Endothelial cell of umbilical vein (primary cell): ENCODE measurements around the gene SP2. TPM values are rescaled to one million over a fixed set of nuclear protein-coding genes. Genes with fewer than 3 reads are reported as not detected.

ENCODE experiments used
- BruUV-seq: library from RNA; stranded (reverse); fragments of 400-500 nt; replicated peaks from 2 replicates; lab custom pipeline; 2021; lab: Mats Ljungman, UMichigan
- CTCF ChIA-PET: fragments of 300-600, 350-600 bp; sonication (Branson Sonifier 250); formaldehyde crosslinking; loops from one replicate; lab custom pipeline; 2021; ENCODE audit warnings: antibody characterized with exemption, inconsistent platforms; lab: Charles Lee
- POLR2A ChIA-PET: fragments of 300-600, 350-600 bp; sonication (Branson Sonifier 250); formaldehyde crosslinking; loops from one replicate; lab custom pipeline; 2021; ENCODE audit warnings: antibody characterized with exemption, inconsistent platforms; lab: Charles Lee
- DNase-seq: peaks from one replicate; pipeline ENCODE4 v3.0.0-alpha.2; 2011; ENCODE audit warnings: low read depth, low spot score
- FAIRE-seq: peaks from 2 replicates; lab custom pipeline; 2011; peaks lifted over from hg19 to GRCh38; lab: Jason Lieb, UNC
- H2AFZ ChIP-seq: 2 replicates; pipeline ENCODE4 v1.6.0; 2012; ENCODE audit warnings: low read depth, low read length, control low read depth, inconsistent platforms
- H3K27ac ChIP-seq: 2 replicates; pipeline ENCODE4 v1.5.1; 2011; ENCODE audit warnings: low read depth, mild to moderate bottlenecking, control low read depth, low read length, moderate library complexity; ENCODE audit not compliant: insufficient read depth
- H3K27me3 ChIP-seq, 2 experiments: 2 replicates each; pipeline versions ENCODE4 v1.6.0 to v1.6.1; 2011; ENCODE audit warnings: low read length in 2 of 2, mixed read lengths in 1 of 2; ENCODE audit not compliant: control insufficient read depth in 2 of 2, insufficient read depth in 2 of 2
- H3K36me3 ChIP-seq, 2 experiments: 2 replicates in 1 of 2; 3 replicates in 1 of 2; pipeline ENCODE4 v1.5.1; 2011; ENCODE audit warnings: low read length in 2 of 2, mild to moderate bottlenecking in 1 of 2, moderate library complexity in 1 of 2; ENCODE audit not compliant: control insufficient read depth in 2 of 2, insufficient read depth in 2 of 2; ENCODE audit errors: extremely low read depth in 1 of 2
- H3K4me1 ChIP-seq: 3 replicates; pipeline ENCODE4 v1.5.1; 2011; ENCODE audit warnings: mild to moderate bottlenecking, low read length; ENCODE audit not compliant: control insufficient read depth, insufficient read depth; ENCODE audit errors: extremely low read depth
- H3K4me2 ChIP-seq: 2 replicates; pipeline ENCODE4 v1.6.1; 2011; ENCODE audit warnings: low read length, control low read depth, mixed read lengths; ENCODE audit not compliant: insufficient read depth
- H3K4me3 ChIP-seq, 3 experiments: fragments of 200-600 bp in 1 of 3; sonication (generic), shearing (Covaris generic) in 1 of 3; replicated peaks in 1 of 3; 2 replicates each; pipeline ENCODE4 v1.5.1; 2011 to 2016; ENCODE audit warnings: control low read depth in 3 of 3, low read length in 3 of 3, mild to moderate bottlenecking in 2 of 3, inconsistent platforms in 1 of 3, low read depth in 1 of 3, moderate library complexity in 1 of 3; ENCODE audit not compliant: insufficient read depth in 1 of 3
- H3K79me2 ChIP-seq: 2 replicates; pipeline ENCODE4 v1.6.0; 2012; ENCODE audit warnings: low read length, inconsistent platforms; ENCODE audit not compliant: control insufficient read depth, insufficient read depth
- H3K9ac ChIP-seq: replicated peaks from 2 replicates; pipeline ENCODE3; 2011; ENCODE audit warnings: low read length, control low read depth; ENCODE audit not compliant: insufficient read depth; ENCODE audit errors: extremely low read depth
- H3K9me1 ChIP-seq: replicated peaks from 3 replicates; pipeline ENCODE4 v1.6.0; 2011; ENCODE audit warnings: mild to moderate bottlenecking, low read length; ENCODE audit not compliant: control insufficient read depth, insufficient read depth; ENCODE audit errors: extremely low read depth
- H3K9me3 ChIP-seq: replicated peaks from 2 replicates; pipeline ENCODE4 v1.5.1; 2012; ENCODE audit warnings: low read length, inconsistent platforms; ENCODE audit not compliant: control insufficient read depth, insufficient read depth
- H4K20me1 ChIP-seq: replicated peaks from 2 replicates; pipeline ENCODE3; 2011; ENCODE audit warnings: mild to moderate bottlenecking, low read length; ENCODE audit not compliant: control insufficient read depth, insufficient read depth; ENCODE audit errors: extremely low read depth
- EZH2 ChIP-seq: IDR thresholded peaks from 2 replicates; pipeline ENCODE4 v1.6.1; 2012; ENCODE audit warnings: borderline replicate concordance, low read depth, mild to moderate bottlenecking, moderate library complexity, low read length, inconsistent platforms; ENCODE audit not compliant: severe bottlenecking
- FOS ChIP-seq: IDR thresholded peaks from 2 replicates; pipeline ENCODE4 v1.6.1; 2011; ENCODE audit warnings: mild to moderate bottlenecking, low read length, moderate library complexity, borderline replicate concordance; ENCODE audit not compliant: insufficient read depth
- GATA2 ChIP-seq: IDR thresholded peaks from 2 replicates; pipeline ENCODE4 v1.7.0; 2011; ENCODE audit warnings: low read depth, mild to moderate bottlenecking, moderate library complexity, mixed read lengths, low read length; ENCODE audit not compliant: insufficient read length, insufficient read depth
- JUN ChIP-seq: IDR thresholded peaks from 2 replicates; pipeline ENCODE4 v1.6.1; 2011; ENCODE audit warnings: borderline replicate concordance, low read depth; ENCODE audit not compliant: insufficient read length, insufficient read depth
- MYC ChIP-seq: IDR thresholded peaks from one replicate; pipeline ENCODE4 v1.6.1; 2011; ENCODE audit warnings: mild to moderate bottlenecking, low read depth, low read length
- POLR2A ChIP-seq: IDR thresholded peaks from 2 replicates; pipeline ENCODE4 v1.6.1; 2012; ENCODE audit warnings: low read depth, mild to moderate bottlenecking, control low read depth, low read length
- POLR2AphosphoS5 ChIP-seq: IDR thresholded peaks from 2 replicates; pipeline ENCODE4 v1.6.1; 2012; ENCODE audit warnings: low read depth, mild to moderate bottlenecking, control low read depth, low read length, moderate library complexity; ENCODE audit not compliant: insufficient read depth
- dilution Hi-C: fragments of 300-500 bp; cut with MboI; formaldehyde crosslinking; loops from one replicate; pipeline ENCODE4 v1.15.0; 2019; ENCODE audit warnings: low sequenced_read_pairs; ENCODE audit not compliant: extremely low pct_ligation_motif_present
- intact Hi-C: fragments of 100-400 bp; cut with micrococcal nuclease; formaldehyde crosslinking; loops from one replicate; pipeline ENCODE4 v1.10.0; 2022
- polyA plus RNA-seq, 4 experiments: library from polyadenylated mRNA; depleted of rRNA in 3 of 4; stranded (reverse) in 3 of 4; unstranded in 1 of 4; fragments of >200 nt; gene quantifications; 2 replicates each; pipeline versions ENCODE4 v1.2.1 to v1.2.3, GENCODE V29; 2011 to 2012; ENCODE audit warnings: missing spikeins in 1 of 4
- total RNA-seq: library from RNA; stranded (reverse); gene quantifications from 2 replicates; pipeline ENCODE4 v1.2.3, GENCODE V29; 2021
- TF ChIP-seq, protein P1 (sequence below), 2 donors: IDR thresholded peaks; 1 replicate in 1 of 2; 2 replicates in 1 of 2; pipeline ENCODE4 v1.5.1; 2011; ENCODE audit warnings: low read length in 2 of 2, mild to moderate bottlenecking in 2 of 2, moderate library complexity in 2 of 2, control low read depth in 1 of 2, inconsistent platforms in 1 of 2, low read depth in 1 of 2; ENCODE audit not compliant: insufficient read depth in 1 of 2; ENCODE audit errors: extremely low read depth in 1 of 2
- TF ChIP-seq, protein P2 (sequence below): IDR thresholded peaks from 2 replicates; pipeline ENCODE4 v1.6.1; 2011; ENCODE audit not compliant: insufficient read depth, insufficient read length

Gene SP2
- total and polyA plus RNA-seq, 2 donors (not counting 3 experiments of a cell fraction or from before 2014, with no cell fraction given): 11.2 to 18.6 TPM

DNA sequence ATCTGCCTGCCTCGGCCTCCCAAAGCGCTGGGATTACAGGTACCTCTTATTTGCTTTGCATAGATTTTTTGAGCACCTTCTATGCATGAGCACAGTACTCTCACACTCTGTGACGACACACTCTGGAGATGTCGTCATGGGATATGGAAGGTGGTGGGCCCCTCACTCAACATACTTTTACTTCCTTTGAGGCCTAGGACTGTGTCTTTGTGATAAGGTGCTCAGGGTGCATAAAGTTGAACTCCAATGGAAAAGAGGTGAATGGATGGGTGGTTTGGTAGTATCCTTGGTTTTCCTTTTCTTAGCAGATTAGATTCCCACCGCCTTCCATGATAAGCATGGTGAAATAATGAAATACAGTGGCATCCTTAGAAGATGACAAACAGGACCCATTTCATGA is 68.8 kb downstream of the SP2 start:
- Histone ChIP-seq H3K27ac (no peak overlapping the region), H3K27me3 (peaks cover 2 to 4% of the 10 kb centered on the region in 2 experiments), H3K9ac (no peak overlapping the region), H3K4me3 (no peak overlapping the region), H3K9me3 (no peaks in the 10 kb centered on the region), H3K4me2 (no peak overlapping the region), H4K20me1 (no peaks in the 10 kb centered on the region), H3K79me2 (no peaks in the 10 kb centered on the region), H3K36me3 (no peaks in the 10 kb centered on the region), H2AFZ (no peak overlapping the region), H3K9me1 (no peaks in the 10 kb centered on the region), H3K4me1 (no peaks in the 10 kb centered on the region)
- dilution Hi-C loops (no loop called here), intact Hi-C loops (no loop called here)
- TF ChIP-seq JUN (no peak), POLR2AphosphoS5 (no peak), MYC (no peak), POLR2A (no peak), FOS (no peak), EZH2 (no peak), GATA2 (no peak)
- TF ChIP-seq, protein P1, sequence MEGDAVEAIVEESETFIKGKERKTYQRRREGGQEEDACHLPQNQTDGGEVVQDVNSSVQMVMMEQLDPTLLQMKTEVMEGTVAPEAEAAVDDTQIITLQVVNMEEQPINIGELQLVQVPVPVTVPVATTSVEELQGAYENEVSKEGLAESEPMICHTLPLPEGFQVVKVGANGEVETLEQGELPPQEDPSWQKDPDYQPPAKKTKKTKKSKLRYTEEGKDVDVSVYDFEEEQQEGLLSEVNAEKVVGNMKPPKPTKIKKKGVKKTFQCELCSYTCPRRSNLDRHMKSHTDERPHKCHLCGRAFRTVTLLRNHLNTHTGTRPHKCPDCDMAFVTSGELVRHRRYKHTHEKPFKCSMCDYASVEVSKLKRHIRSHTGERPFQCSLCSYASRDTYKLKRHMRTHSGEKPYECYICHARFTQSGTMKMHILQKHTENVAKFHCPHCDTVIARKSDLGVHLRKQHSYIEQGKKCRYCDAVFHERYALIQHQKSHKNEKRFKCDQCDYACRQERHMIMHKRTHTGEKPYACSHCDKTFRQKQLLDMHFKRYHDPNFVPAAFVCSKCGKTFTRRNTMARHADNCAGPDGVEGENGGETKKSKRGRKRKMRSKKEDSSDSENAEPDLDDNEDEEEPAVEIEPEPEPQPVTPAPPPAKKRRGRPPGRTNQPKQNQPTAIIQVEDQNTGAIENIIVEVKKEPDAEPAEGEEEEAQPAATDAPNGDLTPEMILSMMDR (IDR thresholded peaks at IDR 0.05; ENCODE audit: extremely low read depth in 1 of 2, insufficient read depth in 1 of 2, low read depth in 1 of 2, low read length in 2 of 2): no peak
- TF ChIP-seq, protein P2, sequence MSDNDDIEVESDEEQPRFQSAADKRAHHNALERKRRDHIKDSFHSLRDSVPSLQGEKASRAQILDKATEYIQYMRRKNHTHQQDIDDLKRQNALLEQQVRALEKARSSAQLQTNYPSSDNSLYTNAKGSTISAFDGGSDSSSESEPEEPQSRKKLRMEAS: no peak
- no peak for FAIRE-seq
- ChIA-PET POLR2A (interaction anchor here (0.6 kb wide), 1 partner anchor 21 kb away, joined by 4 read pairs; no protein-coding TSS in a partner anchor), CTCF (interaction anchor here (1.3 kb wide), 1 partner anchor 122 kb away, joined by 4 read pairs; no protein-coding TSS in a partner anchor)
- DNase-seq: no peak
- no TSS peak for BruUV-seq
